Kidney tubule cell (primary cell): ENCODE data around the gene GCK.
"Not testable (repeated sequence)": the region's sequence is repeated elsewhere in the genome, so short reads cannot be mapped to it uniquely, and the experiment has no call there.

ENCODE experiments used
- DNase-seq: peaks from one replicate; pipeline ENCODE4 v3.0.0-alpha.2; 2018; ENCODE audit warnings: low spot score

The GCK gene

GRCh38 chr7:44141221-44141850, 47.9 kb downstream of the GCK start, which contains the start of gene MYL7:
Gene MYL7, minus strand, starts transcription at chr7:44141332. Its CDS starts 27 bp downstream, at chr7:44141305.
- no peak for DNase-seq

DNA sequence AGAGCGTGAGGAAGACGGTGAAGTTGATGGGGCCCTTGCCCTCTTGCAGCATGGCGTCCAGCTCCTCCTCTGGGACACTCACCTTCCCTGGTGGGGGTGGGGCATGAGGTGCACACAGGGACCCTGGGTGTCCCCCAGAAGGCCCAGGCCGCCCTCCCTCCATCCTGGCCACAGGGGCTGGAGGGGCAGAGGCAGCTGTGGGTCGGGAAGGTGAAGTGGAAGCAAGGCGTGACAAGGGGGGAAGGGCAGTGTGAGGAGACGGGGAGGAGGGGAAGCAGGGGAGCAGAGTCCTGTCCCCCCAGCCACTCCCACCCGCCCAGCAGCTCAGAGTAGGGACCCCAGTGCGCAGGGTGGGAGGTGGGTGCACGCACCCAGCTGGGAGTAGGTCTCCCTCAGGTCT, 48.9 kb downstream of the GCK start:
- DNase-seq: no peak

DNA sequence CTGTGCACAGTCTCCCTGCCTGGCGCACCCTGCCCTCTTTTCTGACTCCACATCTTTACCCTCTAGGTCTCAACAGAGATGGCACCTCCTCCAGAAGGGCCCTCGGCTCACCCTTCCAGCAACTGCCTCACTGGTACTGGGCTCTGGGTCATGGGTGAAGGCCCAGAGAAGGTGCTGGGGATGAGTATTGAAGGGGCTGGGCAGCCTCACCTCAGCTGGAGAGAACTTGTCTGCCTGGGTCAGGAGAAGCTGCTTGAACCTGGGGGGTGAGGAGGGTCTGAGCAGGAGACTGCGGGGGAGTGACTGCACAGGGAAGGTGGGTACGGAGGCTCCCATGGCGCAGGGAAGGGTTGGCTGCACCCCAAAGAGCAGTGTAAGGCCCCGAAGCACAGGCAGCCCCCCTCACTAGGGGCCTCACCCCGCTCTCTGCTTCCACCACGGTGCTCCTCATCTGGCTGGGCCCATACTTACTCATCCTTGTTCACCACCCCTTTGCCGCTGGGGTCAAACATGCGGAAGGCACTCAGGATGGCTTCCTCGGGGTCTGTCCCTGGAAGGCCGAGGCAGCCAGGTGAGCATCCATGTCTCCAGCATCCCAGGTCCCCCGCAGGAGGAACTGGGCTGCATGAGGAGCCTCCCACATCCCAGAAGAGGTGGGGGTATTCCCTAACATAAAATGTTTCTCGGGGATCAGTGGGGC, 49.8 kb downstream of the GCK start:
- no peak for DNase-seq

DNA sequence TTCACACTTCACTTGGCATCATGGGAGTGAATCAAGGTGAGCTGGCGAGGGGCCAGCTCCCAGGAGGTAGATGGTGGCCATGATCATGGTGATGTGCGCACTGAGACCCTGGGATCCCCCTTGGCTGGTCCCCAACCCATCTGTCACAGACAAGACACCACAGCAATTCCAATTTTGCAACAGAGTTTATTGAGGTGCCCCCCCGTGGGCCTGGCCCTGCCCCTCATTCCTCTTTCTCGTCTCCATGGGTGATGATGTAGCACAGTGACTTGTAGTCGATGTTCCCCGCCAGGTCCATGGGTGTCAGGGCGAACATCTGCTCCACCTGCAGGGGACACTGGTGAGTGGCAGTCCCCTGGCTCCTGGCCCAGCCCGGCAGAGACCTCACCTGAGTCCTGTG, 50.5 kb downstream of the GCK start:
- DNase-seq: no peak

- DNase-seq: no peak
These were observed 52.5 kb downstream of the GCK start for GRCh38 chr7:44136731-44137130.

DNA sequence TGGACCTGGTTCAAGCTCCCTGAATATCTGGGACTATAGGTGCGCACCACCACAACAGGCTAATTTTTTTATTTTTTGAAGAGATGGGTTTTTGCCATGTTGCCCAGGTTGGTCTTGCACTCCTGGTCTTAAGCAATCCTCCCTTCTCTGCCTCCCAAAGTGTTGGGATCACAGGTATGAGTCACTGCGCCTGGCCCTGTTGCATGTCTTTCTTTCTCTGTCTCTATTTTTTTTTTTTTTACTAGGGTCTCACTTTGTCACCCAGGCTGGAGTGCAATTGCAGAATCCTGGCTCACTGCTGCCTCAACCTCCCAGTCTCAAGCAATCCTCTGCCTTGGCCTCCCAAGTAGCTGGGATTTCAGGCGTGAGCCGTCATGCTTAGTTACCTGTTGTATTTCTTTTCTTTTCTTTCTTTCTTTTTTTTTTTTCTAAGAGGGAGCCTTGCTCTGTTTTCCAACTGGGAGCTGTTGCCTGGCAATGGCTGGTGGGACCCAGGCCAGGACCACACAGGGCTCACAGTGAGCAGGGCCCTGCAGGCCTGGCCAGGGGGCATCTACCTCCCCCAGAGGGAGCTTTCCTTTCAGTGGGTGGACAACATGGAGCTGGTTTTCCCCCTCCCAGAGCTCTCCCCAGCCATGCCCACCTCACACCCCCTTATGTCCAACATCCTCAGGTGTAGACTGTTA, 54.2 kb downstream of the GCK start:
- DNase-seq: no peak

DNA sequence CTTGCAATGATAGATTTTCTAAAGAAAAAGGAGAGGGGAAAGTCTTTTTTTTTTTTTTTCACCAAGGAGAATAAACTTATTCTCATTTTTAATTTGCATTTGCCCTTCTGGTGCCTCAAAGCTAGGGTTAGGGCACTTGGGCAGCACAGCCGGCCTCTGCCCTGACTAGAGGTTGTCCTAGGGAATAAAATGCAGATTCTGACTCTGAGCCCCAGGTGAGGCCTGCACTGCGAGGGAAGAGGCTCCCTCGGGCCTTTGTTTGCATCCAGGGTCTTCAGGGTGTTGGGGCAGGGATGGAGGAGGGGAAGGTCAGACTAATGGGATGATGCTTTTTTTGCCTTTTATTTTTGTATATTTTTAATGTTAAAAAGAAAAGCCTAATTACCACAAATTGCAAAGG, 55.9 kb downstream of the GCK start:
- no peak for DNase-seq

GRCh38 chr7:44132039-44132438, 57.2 kb downstream of the GCK start:
- DNase-seq: no peak

DNA sequence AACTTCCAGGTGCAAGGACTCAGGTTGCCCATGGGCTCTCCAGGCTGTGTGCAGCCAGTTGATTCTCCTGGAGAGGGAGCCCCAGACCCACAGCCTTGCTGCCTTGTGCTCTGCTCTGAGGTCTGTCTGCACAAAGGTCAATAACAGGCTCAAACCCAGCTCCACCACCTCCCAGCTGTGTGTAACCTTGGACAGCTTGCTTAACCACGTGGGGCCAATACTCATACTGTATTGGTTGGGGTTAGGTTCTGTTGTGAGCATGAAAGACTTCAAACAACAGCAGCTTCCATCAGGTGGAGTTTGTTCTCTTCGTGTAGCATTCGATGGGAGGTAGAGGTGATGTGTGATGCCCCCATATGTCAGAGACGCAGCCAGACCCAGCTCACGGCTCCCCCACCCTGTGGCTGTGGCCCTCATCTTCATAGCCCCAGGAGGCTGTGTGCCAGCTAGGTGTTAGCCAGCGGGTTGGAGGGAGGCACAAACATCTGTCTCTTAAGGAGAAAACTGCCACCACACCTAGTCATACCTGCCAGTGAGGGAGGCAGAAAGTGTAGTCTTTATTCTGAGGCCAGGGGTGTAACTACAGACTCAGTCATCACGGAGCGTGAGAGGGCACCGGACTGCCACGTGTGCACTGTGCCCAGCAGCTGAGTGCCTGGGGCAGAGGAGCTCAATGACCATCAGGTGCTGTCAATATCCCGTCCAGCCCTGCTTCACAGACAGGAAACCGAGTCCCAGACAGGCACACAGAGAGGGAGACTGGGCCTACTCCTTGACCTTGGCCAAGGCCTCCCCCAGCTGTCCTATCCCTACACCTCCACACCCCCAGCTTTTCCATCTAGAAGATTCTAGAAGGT, 57.8 kb downstream of the GCK start:
- DNase-seq: peak; percentile 29

DNA sequence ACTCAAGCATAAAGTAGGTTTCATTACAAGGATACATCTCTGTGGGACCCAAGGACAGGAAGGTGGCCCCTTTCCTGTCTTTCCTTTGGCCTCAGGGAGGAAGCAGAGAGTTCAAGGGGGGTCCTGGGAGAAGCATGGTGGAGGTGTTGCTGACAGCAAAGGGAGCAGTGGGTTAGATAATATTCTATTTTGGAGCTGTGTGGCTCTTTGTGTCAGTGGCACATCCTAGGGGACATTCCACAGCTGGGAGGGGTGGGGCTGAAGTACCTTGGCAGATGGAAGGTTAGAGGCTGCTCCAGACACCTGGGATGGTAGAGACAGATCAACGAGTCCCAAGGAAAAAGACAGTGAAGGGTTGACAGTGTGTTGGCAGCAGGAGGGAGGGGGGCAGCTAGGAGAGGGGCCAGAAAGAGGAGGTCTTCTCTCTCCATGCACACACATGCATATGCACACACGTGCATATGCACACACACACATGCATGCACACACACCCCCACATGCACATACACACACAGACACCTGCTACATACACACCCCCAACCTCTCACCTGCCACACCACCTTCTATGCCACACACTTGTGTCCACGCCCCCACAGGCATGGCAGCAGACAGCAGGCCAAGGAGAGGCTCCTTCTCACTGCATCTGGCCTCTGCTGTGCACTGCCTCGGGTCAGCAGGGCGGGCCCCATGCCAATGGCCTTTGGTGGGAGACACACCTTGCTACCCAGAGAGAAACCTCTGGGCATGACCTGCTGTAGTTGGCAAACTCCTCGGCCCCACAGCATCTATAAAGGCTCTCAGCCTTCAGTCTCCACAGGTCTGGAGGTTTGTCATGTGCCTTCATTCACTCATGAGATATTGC, 60.3 kb downstream of the GCK start:
- no peak for DNase-seq

DNA sequence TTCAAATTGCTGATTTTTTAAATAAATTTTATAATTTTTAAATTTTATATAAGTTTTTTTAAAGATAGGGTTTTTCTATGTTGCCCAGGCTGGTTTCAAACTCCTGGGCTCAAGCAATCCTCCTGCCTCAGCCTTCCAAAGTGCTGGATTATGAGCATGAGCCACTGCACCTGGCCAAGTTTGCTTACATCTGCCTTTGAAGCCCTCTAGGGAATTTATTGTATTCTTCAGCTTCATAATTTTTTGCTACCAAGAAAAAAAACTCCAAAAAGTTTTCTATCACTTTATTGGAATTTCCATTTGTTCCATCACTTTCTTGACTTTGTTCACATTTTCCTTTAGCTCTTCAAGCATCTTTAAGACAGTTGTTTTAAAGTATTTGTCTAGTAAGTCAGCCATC, 62.1 kb downstream of the GCK start:
- no peak for DNase-seq

GRCh38 chr7:44126574-44126973, 62.7 kb downstream of the GCK start:
- not testable (repeated sequence) for DNase-seq

DNA sequence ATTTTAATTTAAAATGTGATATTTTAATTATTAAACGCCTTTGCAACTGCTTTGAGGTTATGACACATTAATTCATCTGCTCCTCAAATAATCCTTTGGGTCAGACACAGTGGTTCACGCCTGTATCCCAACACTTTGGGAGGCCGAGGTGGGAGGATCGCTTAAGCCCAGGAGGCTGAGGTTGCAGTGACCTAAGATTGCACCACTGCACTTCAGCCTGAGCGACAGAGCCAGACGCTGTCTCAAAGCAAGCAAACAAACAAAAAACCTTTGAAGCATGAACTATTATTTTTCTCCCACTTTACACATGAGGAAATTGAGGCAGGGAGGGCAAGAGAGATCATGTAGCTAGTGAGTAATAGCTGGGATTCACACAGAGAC, 64.4 kb downstream of the GCK start:
- DNase-seq: no peak

DNA sequence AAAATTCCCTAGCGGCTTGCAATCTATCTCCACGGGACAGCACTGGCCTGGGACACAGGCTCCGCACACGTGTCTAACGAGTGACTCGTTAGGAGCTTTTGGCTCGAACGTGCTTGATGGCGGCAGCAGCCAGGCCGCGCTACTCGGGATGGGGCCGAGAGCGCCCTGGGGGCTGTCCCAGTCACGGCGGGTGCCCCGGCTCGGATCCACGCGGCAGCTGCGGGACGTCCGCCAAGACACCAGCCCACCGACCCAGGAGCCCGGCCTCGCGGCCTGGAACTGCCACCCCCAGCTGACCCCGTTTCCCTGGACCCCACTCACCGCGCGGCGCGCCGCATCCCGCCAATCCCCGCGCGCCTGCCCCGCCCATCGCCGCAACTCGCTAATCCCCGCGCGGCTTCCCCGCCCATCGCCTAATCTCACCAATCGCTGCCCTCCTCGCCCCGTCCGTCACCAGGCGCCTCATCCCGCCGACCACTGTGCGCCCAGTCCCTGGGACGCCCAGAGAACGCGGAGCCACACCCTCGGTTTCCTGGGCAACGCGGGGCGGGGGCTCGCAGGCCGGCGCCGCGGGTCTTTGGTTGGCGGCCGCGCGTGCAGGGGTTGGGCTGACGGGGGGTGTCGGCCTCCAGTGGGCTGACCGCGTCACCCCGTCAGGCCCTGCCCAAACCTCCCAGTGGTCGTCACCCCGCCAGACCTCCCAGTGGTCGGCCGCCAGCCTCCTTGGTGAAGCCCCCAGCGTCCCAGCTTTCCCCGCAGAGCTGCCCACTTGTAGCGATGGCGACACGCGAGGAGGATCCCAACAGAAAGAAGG, 65.8 kb downstream of the GCK start, which contains the start of gene POLD2:
Gene POLD2 (minus strand): TSS at position 359 of the 814 bp plus-strand sequence. CDS start 1,495 bp downstream, outside the sequence.
- DNase-seq: peak; percentile 96

GRCh38 chr7:44122529-44122928, 66.7 kb downstream of the GCK start:
- no peak for DNase-seq

DNA sequence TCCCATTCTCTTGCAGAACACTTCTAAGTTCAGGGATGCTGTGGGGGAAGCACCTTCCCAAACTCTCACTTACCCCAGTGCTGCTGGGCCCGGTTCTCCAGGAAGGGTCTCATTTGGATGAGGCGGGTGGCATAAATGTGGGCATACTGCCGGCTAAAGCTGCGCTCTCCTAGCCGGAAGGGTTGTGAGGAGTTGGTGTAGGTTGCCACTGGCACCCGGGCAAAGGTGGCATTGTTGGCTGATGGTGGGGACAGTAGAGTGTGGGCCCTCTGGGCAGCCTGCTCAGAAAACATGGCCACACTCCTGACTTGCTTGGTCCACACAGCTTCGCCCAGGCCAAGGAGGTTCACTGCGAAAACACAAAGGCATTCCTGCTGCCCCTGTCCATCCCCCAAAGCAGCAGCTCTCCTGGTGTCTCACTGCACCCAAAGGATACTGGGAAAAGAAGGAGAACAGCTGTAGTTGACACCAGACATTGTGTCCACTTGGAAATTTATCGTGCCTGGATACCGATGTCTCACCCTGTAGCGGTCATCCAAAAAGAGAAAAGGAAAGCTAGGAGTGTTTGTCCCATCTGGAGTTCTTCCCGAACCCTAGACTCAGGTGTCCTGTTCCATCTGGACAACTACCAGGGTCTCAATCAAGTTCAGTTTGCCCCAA, 67.3 kb downstream of the GCK start:
- no peak for DNase-seq

GRCh38 chr7:44120395-44120794, 68.8 kb downstream of the GCK start:
- no peak for DNase-seq

DNA sequence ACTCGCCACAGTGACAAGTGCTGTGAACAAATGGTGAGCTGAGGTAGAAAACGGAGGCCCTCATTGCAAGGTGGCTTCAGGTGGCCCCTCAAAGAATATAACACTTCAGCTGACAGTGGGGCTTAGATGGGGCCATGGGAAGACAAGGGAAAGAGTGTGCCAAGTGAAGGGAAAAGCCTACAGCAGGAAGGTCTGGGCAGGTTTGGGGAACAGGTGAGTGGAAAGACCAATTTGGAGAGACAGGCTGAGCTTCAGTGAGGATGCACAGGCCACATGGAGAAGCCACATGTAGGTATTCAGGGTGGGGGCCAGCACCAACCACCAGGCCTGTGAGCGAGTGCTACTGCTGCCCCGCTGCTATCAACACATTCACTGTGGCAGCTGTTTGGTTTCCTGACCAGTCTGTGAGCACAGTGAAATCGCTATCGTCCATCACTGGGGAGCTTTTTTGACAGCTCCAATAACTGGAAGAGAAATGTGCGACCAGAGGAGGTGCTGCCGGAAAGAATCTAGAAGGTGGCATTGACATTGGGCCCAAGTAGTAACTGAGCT, 69.3 kb downstream of the GCK start:
- DNase-seq: no peak

DNA sequence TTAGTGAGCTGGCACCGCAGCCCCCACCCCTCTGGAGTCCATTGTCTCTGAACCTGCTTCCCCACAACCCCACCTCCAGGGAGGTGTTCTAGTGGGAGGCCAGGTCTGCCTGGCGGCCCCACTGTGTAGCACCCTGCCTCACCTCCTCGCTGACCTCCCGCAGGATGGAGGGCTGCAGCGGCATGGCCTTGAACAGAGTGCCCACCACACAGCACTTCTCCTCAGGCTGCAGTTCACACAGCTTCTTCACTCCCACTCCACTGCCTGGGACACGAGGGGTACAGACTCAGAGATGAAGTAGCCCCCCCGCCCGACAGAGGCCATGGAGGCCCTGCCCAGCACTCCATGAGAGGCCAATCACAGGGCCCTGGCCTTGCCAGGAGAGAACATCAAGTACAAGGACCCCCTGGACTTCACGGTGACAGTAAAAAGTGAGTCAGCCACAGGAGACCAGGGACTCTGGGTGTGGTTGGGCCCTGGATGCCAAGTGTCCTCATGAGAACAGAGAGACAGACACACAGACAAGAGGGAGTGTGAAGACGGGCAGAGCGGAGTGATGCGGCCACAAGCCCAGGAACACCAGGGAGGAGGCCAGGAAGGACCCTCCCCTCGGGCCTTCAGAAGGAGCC, 71.3 kb downstream of the GCK start:
- DNase-seq: no peak
